K562 (cell line): ENCODE measurements around the gene GABRA4. TPM values are rescaled to one million over a fixed set of nuclear protein-coding genes. Genes with fewer than 3 reads are reported as not detected.

ENCODE experiments used
- ATAC-seq: fragments of 200-7000 bp; cut with Tn5 transposase; 3 replicates; pipeline ENCODE4 v1.9.1; 2020; ENCODE audit warnings: moderate library complexity
- BruUV-seq: library from RNA; stranded (reverse); fragments of 400-500 nt; replicated peaks from 2 replicates; lab custom pipeline; 2021; lab: Mats Ljungman, UMichigan
- CTCF ChIA-PET: fragments of 300-600 bp; formaldehyde crosslinking; extraction: SDS; loops from one replicate; lab custom pipeline; 2021; ENCODE audit warnings: low intra/inter-chr PET ratio; lab: Yijun Ruan, JAX
- POLR2A ChIA-PET: fragments of 300-600, 350-650 bp; sonication (Branson Sonifier 250); formaldehyde crosslinking; extraction: SDS; loops from one replicate; lab custom pipeline; 2021; ENCODE audit warnings: antibody characterized with exemption, inconsistent platforms; lab: Yijun Ruan, JAX
- DNase-seq, 4 experiments: peaks; one replicate each; pipeline versions ENCODE4 v3.0.0 to v3.0.0-alpha.2; 2011 to 2018; ENCODE audit warnings: low spot score in 3 of 4, mixed read lengths in 3 of 4; ENCODE audit errors: extremely low read depth in 1 of 4
- FAIRE-seq: peaks from 2 replicates; lab custom pipeline; 2011; peaks lifted over from hg19 to GRCh38; lab: Jason Lieb, UNC
- H2AFZ ChIP-seq: 2 replicates; pipeline ENCODE4 v1.6.0; 2011; ENCODE audit warnings: low read depth, low read length, control low read depth, inconsistent platforms
- H3K27ac ChIP-seq: fragments of 200-600 bp; 3 replicates; pipeline ENCODE4 v1.8.0; 2011; ENCODE audit warnings: low read depth, mild to moderate bottlenecking, control low read depth, inconsistent platforms, low read length, moderate library complexity, mixed read lengths; ENCODE audit errors: extremely low read depth
- H3K27me3 ChIP-seq, 2 experiments: fragments of 300-600 bp in 1 of 2; 2 replicates in 1 of 2; 3 replicates in 1 of 2; pipeline versions ENCODE4 v1.6.0 to v1.8.0; 2011; ENCODE audit warnings: inconsistent platforms in 2 of 2, low read length in 2 of 2, mild to moderate bottlenecking in 1 of 2, mixed read lengths in 1 of 2, moderate library complexity in 1 of 2; ENCODE audit not compliant: control insufficient read depth in 2 of 2, insufficient read depth in 2 of 2
- H3K36me3 ChIP-seq: fragments of 300-600 bp; 3 replicates; pipeline ENCODE4 v1.8.0; 2011; ENCODE audit warnings: mild to moderate bottlenecking, low read length, inconsistent platforms; ENCODE audit not compliant: control insufficient read depth, insufficient read depth
- H3K4me1 ChIP-seq, 2 experiments: fragments of 200-600 bp in 1 of 2; replicated peaks in 1 of 2; 2 replicates in 1 of 2; 3 replicates in 1 of 2; pipeline versions ENCODE4 v1.5.1 to v1.8.0; 2011; ENCODE audit warnings: inconsistent platforms in 2 of 2, low read length in 2 of 2, mild to moderate bottlenecking in 1 of 2, mixed read lengths in 1 of 2, moderate library complexity in 1 of 2; ENCODE audit not compliant: control insufficient read depth in 2 of 2, insufficient read depth in 2 of 2
- H3K4me2 ChIP-seq: 2 replicates; pipeline ENCODE4 v1.6.1; 2011; ENCODE audit warnings: low read length, control low read depth, inconsistent platforms, mixed read lengths; ENCODE audit not compliant: insufficient read depth
- H3K4me3 ChIP-seq: fragments of 200-600 bp; sonication (generic), shearing (Covaris generic); 2 replicates; pipeline ENCODE4 v1.5.1; 2016; ENCODE audit warnings: control low read depth, inconsistent platforms
- H3K79me2 ChIP-seq: fragments of 200-600 bp; 3 replicates; pipeline ENCODE4 v1.8.0; 2011; ENCODE audit warnings: low read length, inconsistent platforms; ENCODE audit not compliant: control insufficient read depth, insufficient read depth
- H3K9ac ChIP-seq, 2 experiments: 2 replicates each; pipeline versions ENCODE4 v1.6.0 to v1.6.1; 2011; ENCODE audit warnings: low read depth in 2 of 2, low read length in 2 of 2, control low read depth in 1 of 2, inconsistent platforms in 1 of 2, mild to moderate bottlenecking in 1 of 2, mixed read lengths in 1 of 2; ENCODE audit not compliant: insufficient read depth in 1 of 2
- H3K9me1 ChIP-seq: one replicate; pipeline ENCODE4 v1.6.0; 2011; ENCODE audit warnings: inconsistent platforms, mild to moderate bottlenecking, low read length, moderate library complexity; ENCODE audit not compliant: control insufficient read depth, insufficient read depth
- H3K9me3 ChIP-seq: replicated peaks from 2 replicates; pipeline ENCODE4 v1.5.1; 2011; ENCODE audit warnings: low read depth, low read length, inconsistent platforms; ENCODE audit not compliant: control insufficient read depth, insufficient read depth
- H4K20me1 ChIP-seq: replicated peaks from 2 replicates; pipeline ENCODE4 v1.6.1; 2011; ENCODE audit warnings: low read length, inconsistent platforms, mixed read lengths; ENCODE audit not compliant: control insufficient read depth, insufficient read depth
- CEBPB ChIP-seq: fragments of 450-650 bp; IDR thresholded peaks from 2 replicates; pipeline ENCODE4 v1.6.1; 2016; ENCODE audit warnings: missing genetic modification characterization, missing compliant biosample characterization
- FOXM1 ChIP-seq, 2 experiments: fragments of 450-650 bp in 1 of 2; sonication (generic) in 1 of 2; formaldehyde crosslinking in 1 of 2; IDR thresholded peaks; 2 replicates each; pipeline versions ENCODE4 v1.6.1 to v1.9.0; 2017 to 2022; ENCODE audit warnings: low read depth in 2 of 2, mild to moderate bottlenecking in 2 of 2, missing genetic modification reagents in 1 of 2, moderate library complexity in 1 of 2
- SMARCA5 ChIP-seq: fragments of 450-650 bp; IDR thresholded peaks from 2 replicates; pipeline ENCODE4 v1.6.1; 2016
- ZNF398 ChIP-seq: fragments of 250-450 bp; sonication (Bioruptor Pico); IDR thresholded peaks from 2 replicates; pipeline ENCODE4 v1.8.0; 2021; ENCODE audit warnings: moderate library complexity, mild to moderate bottlenecking, inconsistent platforms
- ZNF785 ChIP-seq: fragments of 250-450 bp; sonication (Bioruptor Pico); IDR thresholded peaks from 2 replicates; pipeline ENCODE4 v1.4.0; 2020; ENCODE audit warnings: mild to moderate bottlenecking
- WGBS: fragments of 100-300 bp; shearing (Covaris generic); methylation state at CpG from one replicate; pipeline ENCODE4 v1.1.6; 2016; ENCODE audit warnings: low coverage, mixed read lengths; ENCODE audit not compliant: insufficient coverage; ENCODE audit errors: missing lambda C conversion rate; 5-methylcytosine and 5-hydroxymethylcytosine counted together
- in situ Hi-C: fragments of 300-500 bp; cut with MboI; formaldehyde crosslinking; loops from 4 replicates; pipeline ENCODE4 v1.15.0; 2018; ENCODE audit warnings: inconsistent platforms, mixed read lengths
- intact Hi-C: fragments of 100-400 bp; cut with micrococcal nuclease; formaldehyde crosslinking; loops from 2 replicates; pipeline ENCODE4 v1.14.2; 2022
- polyA plus RNA-seq, 8 experiments: library from polyadenylated mRNA; depleted of rRNA in 4 of 8; stranded (reverse) in 5 of 8; unstranded in 3 of 8; fragments of >200 nt; fragmentation: Nextera tagmentation in 2 of 8; fragmentation: Illumina TruSeq in 1 of 8; extraction: Ambion mirVana in 2 of 8; extraction: Trizol in 1 of 8; gene quantifications; 2 replicates each; pipeline versions ENCODE4 v1.2.1 to v1.2.3, GENCODE V29; 2011 to 2014; ENCODE audit warnings: inconsistent platforms in 1 of 8, missing spikeins in 1 of 8
- total RNA-seq, 7 experiments: library from RNA; depleted of rRNA in 6 of 7; stranded (reverse); fragments of >200 nt in 6 of 7; fragmentation: Illumina TruSeq in 2 of 7; extraction: Trizol in 2 of 7; gene quantifications; 2 replicates each; pipeline versions ENCODE4 v1.2.1 to v1.2.3, GENCODE V29; 2011 to 2021; ENCODE audit warnings: low replicate concordance in 1 of 7
- TF ChIP-seq, protein P1 (sequence below): fragments of 150-350 bp; IDR thresholded peaks from 2 replicates; pipeline ENCODE4 v1.6.1; 2014; ENCODE audit warnings: low read depth, mild to moderate bottlenecking, low read length, borderline replicate concordance

Gene GABRA4
- total and polyA plus RNA-seq, 9 of the 15 experiments (the other 6 are each of a cell fraction or from before 2014, with no cell fraction given): not detected

- Histone ChIP-seq H3K4me2 (no peak overlapping the region), H3K79me2 (no peaks in the 10 kb centered on the region), H3K9me3 (no peaks in the 10 kb centered on the region), H3K27ac (no peak overlapping the region), H3K4me1 (no peaks in the 10 kb centered on the region), H3K9me1 (no peaks in the 10 kb centered on the region), H2AFZ (no peak overlapping the region), H4K20me1 (no peaks in the 10 kb centered on the region), H3K36me3 (no peaks in the 10 kb centered on the region), H3K4me3 (no peak overlapping the region), H3K9ac (no peak overlapping the region), H3K27me3 (no peaks in the 10 kb centered on the region)
- in situ Hi-C loops: no loop called here
- TF ChIP-seq SMARCA5: no peak
- no peak for TF ChIP-seq ZNF785 (CRISPR knock-in tag)
- TF ChIP-seq, protein P1, sequence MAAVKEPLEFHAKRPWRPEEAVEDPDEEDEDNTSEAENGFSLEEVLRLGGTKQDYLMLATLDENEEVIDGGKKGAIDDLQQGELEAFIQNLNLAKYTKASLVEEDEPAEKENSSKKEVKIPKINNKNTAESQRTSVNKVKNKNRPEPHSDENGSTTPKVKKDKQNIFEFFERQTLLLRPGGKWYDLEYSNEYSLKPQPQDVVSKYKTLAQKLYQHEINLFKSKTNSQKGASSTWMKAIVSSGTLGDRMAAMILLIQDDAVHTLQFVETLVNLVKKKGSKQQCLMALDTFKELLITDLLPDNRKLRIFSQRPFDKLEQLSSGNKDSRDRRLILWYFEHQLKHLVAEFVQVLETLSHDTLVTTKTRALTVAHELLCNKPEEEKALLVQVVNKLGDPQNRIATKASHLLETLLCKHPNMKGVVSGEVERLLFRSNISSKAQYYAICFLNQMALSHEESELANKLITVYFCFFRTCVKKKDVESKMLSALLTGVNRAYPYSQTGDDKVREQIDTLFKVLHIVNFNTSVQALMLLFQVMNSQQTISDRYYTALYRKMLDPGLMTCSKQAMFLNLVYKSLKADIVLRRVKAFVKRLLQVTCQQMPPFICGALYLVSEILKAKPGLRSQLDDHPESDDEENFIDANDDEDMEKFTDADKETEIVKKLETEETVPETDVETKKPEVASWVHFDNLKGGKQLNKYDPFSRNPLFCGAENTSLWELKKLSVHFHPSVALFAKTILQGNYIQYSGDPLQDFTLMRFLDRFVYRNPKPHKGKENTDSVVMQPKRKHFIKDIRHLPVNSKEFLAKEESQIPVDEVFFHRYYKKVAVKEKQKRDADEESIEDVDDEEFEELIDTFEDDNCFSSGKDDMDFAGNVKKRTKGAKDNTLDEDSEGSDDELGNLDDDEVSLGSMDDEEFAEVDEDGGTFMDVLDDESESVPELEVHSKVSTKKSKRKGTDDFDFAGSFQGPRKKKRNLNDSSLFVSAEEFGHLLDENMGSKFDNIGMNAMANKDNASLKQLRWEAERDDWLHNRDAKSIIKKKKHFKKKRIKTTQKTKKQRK: no peak
- no peak for TF ChIP-seq CEBPB (tag)
- no peak for TF ChIP-seq FOXM1 (IDR thresholded peaks at IDR 0.05; ENCODE audit: low read depth)
- no peak for TF ChIP-seq FOXM1 (CRISPR knock-in tag; IDR thresholded peaks at IDR 0.05; ENCODE audit: low read depth)
- no peak for TF ChIP-seq ZNF398 (CRISPR knock-in tag)
- intact Hi-C loops: no loop called here
- no TSS peak for BruUV-seq
- WGBS: 0% methylated on average over 1 of the region's 1 CpG
- DNase-seq (no peak), ATAC-seq (no peak), FAIRE-seq (no peak)
- ChIA-PET POLR2A (no interaction called here), CTCF (no interaction called here)
Observed at GRCh38 chr4:46949822-46950221, 43.6 kb downstream of the GABRA4 start.
